IMR-90 (cell line): ENCODE results near the gene POTEJ. TPM values are rescaled to one million over a fixed set of nuclear protein-coding genes. Genes with fewer than 3 reads are reported as not detected.
"Not testable (repeated sequence)": the region's sequence is repeated elsewhere in the genome, so short reads cannot be mapped to it uniquely, and the experiment has no call there.

Experiments used
- ATAC-seq: fragments of 200-7000 bp; cut with Tn5 transposase; 2 replicates; pipeline ENCODE4 v1.9.1; 2020; ENCODE audit warnings: low read depth, mild to moderate bottlenecking, moderate library complexity
- BruUV-seq: library from RNA; stranded (reverse); fragments of 400-500 nt; replicated peaks from 2 replicates; lab custom pipeline; 2021; lab: Mats Ljungman, UMichigan
- CTCF ChIA-PET: fragments of 300-600 bp; formaldehyde crosslinking; extraction: SDS; loops from one replicate; lab custom pipeline; 2021; ENCODE audit warnings: antibody characterized with exemption; lab: Yijun Ruan, JAX
- POLR2A ChIA-PET: fragments of 300-600 bp; sonication (Branson Sonifier 250); formaldehyde crosslinking; loops from one replicate; lab custom pipeline; 2022; ENCODE audit warnings: antibody characterized with exemption; ENCODE audit not compliant: unreplicated experiment; lab: Charles Lee
- DNase-seq: peaks from one replicate; pipeline ENCODE4 v3.0.0; 2013
- H2AFZ ChIP-seq: replicated peaks from 2 replicates; pipeline ENCODE3; 2013; ENCODE audit warnings: low read length, mild to moderate bottlenecking; ENCODE audit not compliant: poor library complexity
- H2AK5ac ChIP-seq: 2 replicates; pipeline ENCODE4 v1.6.1; 2013; ENCODE audit warnings: low read depth, low read length, inconsistent platforms
- H2AK9ac ChIP-seq: replicated peaks from 2 replicates; pipeline ENCODE3; 2013; ENCODE audit warnings: mild to moderate bottlenecking, low read depth, low read length, moderate library complexity; ENCODE audit not compliant: poor library complexity
- H2BK120ac ChIP-seq: 2 replicates; pipeline ENCODE4 v1.6.1; 2013; ENCODE audit warnings: low read depth, low read length, inconsistent platforms
- H2BK15ac ChIP-seq: 3 replicates; pipeline ENCODE4 v1.6.1; 2013; ENCODE audit warnings: low read depth, low read length, inconsistent platforms
- H2BK20ac ChIP-seq: 2 replicates; pipeline ENCODE4 v1.6.1; 2013; ENCODE audit warnings: low read depth, mild to moderate bottlenecking, inconsistent platforms, low read length, moderate library complexity
- H2BK5ac ChIP-seq: 2 replicates; pipeline ENCODE4 v1.6.1; 2013; ENCODE audit warnings: mild to moderate bottlenecking, low read depth, low read length, inconsistent platforms; ENCODE audit not compliant: poor library complexity, severe bottlenecking
- H3K14ac ChIP-seq: replicated peaks from 2 replicates; pipeline ENCODE4 v1.6.1; 2013; ENCODE audit warnings: low read depth, low read length, inconsistent platforms
- H3K18ac ChIP-seq: 2 replicates; pipeline ENCODE4 v1.6.1; 2013; ENCODE audit warnings: low read depth, low read length, control low read depth
- H3K23ac ChIP-seq: 2 replicates; pipeline ENCODE4 v1.6.1; 2013; ENCODE audit warnings: low read depth, low read length, inconsistent platforms
- H3K27ac ChIP-seq: 2 replicates; pipeline ENCODE4 v1.5.1; 2013; ENCODE audit warnings: mild to moderate bottlenecking, control low read depth, low read length; ENCODE audit not compliant: insufficient read depth
- H3K27me3 ChIP-seq: 2 replicates; pipeline ENCODE4 v1.6.1; 2013; ENCODE audit warnings: low read length; ENCODE audit not compliant: control insufficient read depth, insufficient read depth
- H3K36me3 ChIP-seq: 2 replicates; pipeline ENCODE4 v1.6.1; 2013; ENCODE audit warnings: low read length, mixed read lengths; ENCODE audit not compliant: control insufficient read depth, insufficient read depth
- H3K4ac ChIP-seq: 2 replicates; pipeline ENCODE4 v1.6.1; 2013; ENCODE audit warnings: low read depth, low read length, inconsistent platforms
- H3K4me1 ChIP-seq: 2 replicates; pipeline ENCODE4 v1.6.1; 2013; ENCODE audit warnings: low read length, mixed read lengths; ENCODE audit not compliant: control insufficient read depth, insufficient read depth
- H3K4me2 ChIP-seq: 2 replicates; pipeline ENCODE4 v1.6.1; 2013; ENCODE audit warnings: low read depth, mild to moderate bottlenecking, control low read depth, low read length, moderate library complexity
- H3K4me3 ChIP-seq: 2 replicates; pipeline ENCODE4 v1.5.1; 2013; ENCODE audit warnings: low read depth, mild to moderate bottlenecking, control low read depth, low read length, moderate library complexity; ENCODE audit not compliant: insufficient read depth
- H3K56ac ChIP-seq: 2 replicates; pipeline ENCODE4 v1.6.1; 2013; ENCODE audit warnings: low read length, inconsistent platforms; ENCODE audit not compliant: insufficient read depth; ENCODE audit errors: extremely low read depth
- H3K79me1 ChIP-seq, 2 experiments: 2 replicates each; pipeline ENCODE4 v1.6.1; 2013; ENCODE audit warnings: low read length in 2 of 2, inconsistent platforms in 1 of 2, low read depth in 1 of 2
- H3K9ac ChIP-seq: 2 replicates; pipeline ENCODE4 v1.6.1; 2013; ENCODE audit warnings: low read depth, low read length, control low read depth
- H3K9me1 ChIP-seq: 2 replicates; pipeline ENCODE4 v1.6.1; 2013; ENCODE audit warnings: low read length, inconsistent platforms; ENCODE audit not compliant: insufficient read depth
- H3K9me3 ChIP-seq: 2 replicates; pipeline ENCODE4 v1.6.1; 2013; ENCODE audit warnings: low read length; ENCODE audit not compliant: control insufficient read depth, insufficient read depth
- H4K20me1 ChIP-seq: 2 replicates; pipeline ENCODE4 v1.6.1; 2013; ENCODE audit warnings: low read length, inconsistent platforms; ENCODE audit not compliant: insufficient read depth
- H4K5ac ChIP-seq: 2 replicates; pipeline ENCODE4 v1.6.1; 2013; ENCODE audit warnings: mild to moderate bottlenecking, low read depth, low read length, control low read depth
- H4K8ac ChIP-seq, 2 experiments: 2 replicates each; pipeline ENCODE4 v1.6.1; 2013; ENCODE audit warnings: low read depth in 2 of 2, low read length in 2 of 2, control low read depth in 1 of 2, inconsistent platforms in 1 of 2
- H4K91ac ChIP-seq: 2 replicates; pipeline ENCODE4 v1.6.1; 2013; ENCODE audit warnings: low read depth, low read length, inconsistent platforms; ENCODE audit not compliant: insufficient read depth
- WGBS, 2 experiments: methylation state at CpG; one replicate each; pipeline versions ENCODE4 v1.1.5 to v1.1.7; 2013; ENCODE audit warnings: missing lambda C conversion rate in 2 of 2; ENCODE audit not compliant: insufficient read length in 1 of 2; ENCODE audit errors: extremely low coverage in 2 of 2; 5-methylcytosine and 5-hydroxymethylcytosine counted together
- dilution Hi-C: fragments of 300-500 bp; cut with HindIII; formaldehyde crosslinking; loops from one replicate; pipeline ENCODE4 v1.14.3; 2018; ENCODE audit warnings: low sequenced_read_pairs; ENCODE audit not compliant: unreplicated experiment
- in situ Hi-C: fragments of 300-500 bp; cut with MboI; formaldehyde crosslinking; loops from 3 replicates; pipeline ENCODE4 v1.14.3; 2019; ENCODE audit warnings: low sequenced_read_pairs, inconsistent platforms, mixed read lengths
- intact Hi-C: fragments of 100-400 bp; cut with micrococcal nuclease; formaldehyde crosslinking; loops from 2 replicates; pipeline ENCODE4 v1.10.0; 2022
- polyA plus RNA-seq, 3 experiments: library from polyadenylated mRNA; depleted of rRNA; stranded (reverse); fragments of >200 nt; gene quantifications; 2 replicates each; pipeline ENCODE4 v1.2.3, GENCODE V29; 2012; ENCODE audit warnings: low replicate concordance in 1 of 3
- total RNA-seq: library from RNA; depleted of rRNA; stranded (reverse); fragments of >200 nt; gene quantifications from 2 replicates; pipeline ENCODE4 v1.2.3, GENCODE V29; 2012

POTEJ gene
- total and polyA plus RNA-seq, 2 of the 4 experiments (the other 2 are of a cell fraction): not detected

DNA sequence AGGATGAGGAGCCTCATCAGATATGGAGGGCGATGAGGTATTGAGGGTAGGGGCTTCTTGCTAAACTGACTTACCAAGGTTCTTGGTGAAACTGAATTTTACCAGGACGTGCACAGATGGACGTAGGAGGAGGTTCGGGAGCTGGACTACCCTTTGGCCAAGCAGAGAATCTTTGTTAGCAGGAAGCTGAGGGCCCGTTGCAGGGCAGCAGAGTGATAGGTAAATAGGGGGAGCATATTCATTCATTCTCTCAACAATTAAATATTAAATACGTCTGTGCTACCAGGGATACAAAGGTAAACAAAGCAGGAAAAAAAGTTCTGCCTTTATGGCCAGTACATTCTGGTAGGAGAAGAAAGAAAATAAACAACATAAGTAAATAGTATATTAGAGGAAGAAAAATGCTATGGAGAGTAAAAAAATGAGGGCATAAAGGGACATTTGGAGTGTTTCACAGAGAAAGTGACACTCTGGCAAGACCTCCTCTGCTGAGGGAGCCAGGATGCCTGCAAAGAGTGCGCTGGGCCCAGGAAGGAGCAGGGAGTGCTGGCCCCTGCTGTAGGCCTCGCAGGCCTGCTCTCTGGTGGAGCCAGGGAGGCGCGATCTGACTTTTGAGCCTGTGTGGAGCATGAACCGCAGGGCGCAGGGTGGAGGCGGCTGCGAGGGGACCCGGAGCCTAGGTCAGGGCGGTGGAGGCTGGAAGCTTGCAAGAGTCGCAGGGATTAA lies 2.8 kb upstream of the POTEJ start:
- H3K9ac ChIP-seq, H4K91ac ChIP-seq, in situ Hi-C loops, H3K18ac ChIP-seq, H3K9me1 ChIP-seq, H3K14ac ChIP-seq, H3K56ac ChIP-seq, H3K36me3 ChIP-seq, H4K20me1 ChIP-seq, H4K5ac ChIP-seq, ATAC-seq, H2BK15ac ChIP-seq, H3K4me1 ChIP-seq, H3K4me2 ChIP-seq, H3K9me3 ChIP-seq, H2BK20ac ChIP-seq, CTCF ChIA-PET, BruUV-seq, DNase-seq, H2AK9ac ChIP-seq, POLR2A ChIA-PET, H2BK5ac ChIP-seq, H2AK5ac ChIP-seq, H2AFZ ChIP-seq, H3K4me3 ChIP-seq, intact Hi-C loops, H3K4ac ChIP-seq, H3K27ac ChIP-seq, H2BK120ac ChIP-seq, H3K79me1 ChIP-seq, dilution Hi-C loops, H3K23ac ChIP-seq, H4K8ac ChIP-seq, H3K27me3 ChIP-seq: not testable (repeated sequence)
- no CpG with 5 or more reads among the region's 17 CpGs for WGBS, 2 experiments

- H3K79me1 ChIP-seq, CTCF ChIA-PET, H4K5ac ChIP-seq, H3K18ac ChIP-seq, H2AK9ac ChIP-seq, H2BK20ac ChIP-seq, H3K56ac ChIP-seq, in situ Hi-C loops, H2BK120ac ChIP-seq, H3K23ac ChIP-seq, H3K9ac ChIP-seq, intact Hi-C loops, H3K4me1 ChIP-seq, ATAC-seq, H3K14ac ChIP-seq, H3K4me2 ChIP-seq, H2AK5ac ChIP-seq, H2BK15ac ChIP-seq, H4K8ac ChIP-seq, H3K36me3 ChIP-seq, POLR2A ChIA-PET, dilution Hi-C loops, DNase-seq, H4K91ac ChIP-seq, H2BK5ac ChIP-seq, H3K9me3 ChIP-seq, H3K9me1 ChIP-seq, H3K4ac ChIP-seq, BruUV-seq, H3K27me3 ChIP-seq, H2AFZ ChIP-seq, H3K4me3 ChIP-seq, H3K27ac ChIP-seq, H4K20me1 ChIP-seq: not testable (repeated sequence)
- no CpG with 5 or more reads among the region's 28 CpGs for WGBS, 2 experiments
Observed at GRCh38 chr2:130609002-130609920, 2.0 kb upstream of the POTEJ start.
